RWPE1 (cell line): ENCODE results near the gene ARMC3.
A peak's percentile ranks its signal among the peaks of the same experiment; 100 is the strongest.

Experiments used
- CTCF ChIA-PET: fragments of 350-600 bp; sonication (Branson Sonifier 250); formaldehyde crosslinking; extraction: SDS; loops from one replicate; lab custom pipeline; 2021; lab: Yijun Ruan, JAX
- POLR2A ChIA-PET: fragments of 400-600 bp; formaldehyde crosslinking; extraction: SDS; loops from one replicate; lab custom pipeline; 2020; ENCODE audit warnings: antibody characterized with exemption; ENCODE audit not compliant: low non-redundant PET; lab: Yijun Ruan, JAX
- DNase-seq: peaks from one replicate; pipeline ENCODE4 v3.0.0; 2012; ENCODE audit warnings: low spot score
- H3K27ac ChIP-seq: fragments of 450-650 bp; 2 replicates; pipeline ENCODE4 v1.5.1; 2017
- CTCF ChIP-seq: fragments of 450-650 bp; conservative IDR thresholded peaks from 2 replicates; pipeline ENCODE4 v1.5.1; 2017; ENCODE audit warnings: low read depth, mild to moderate bottlenecking

ARMC3 gene

DNA sequence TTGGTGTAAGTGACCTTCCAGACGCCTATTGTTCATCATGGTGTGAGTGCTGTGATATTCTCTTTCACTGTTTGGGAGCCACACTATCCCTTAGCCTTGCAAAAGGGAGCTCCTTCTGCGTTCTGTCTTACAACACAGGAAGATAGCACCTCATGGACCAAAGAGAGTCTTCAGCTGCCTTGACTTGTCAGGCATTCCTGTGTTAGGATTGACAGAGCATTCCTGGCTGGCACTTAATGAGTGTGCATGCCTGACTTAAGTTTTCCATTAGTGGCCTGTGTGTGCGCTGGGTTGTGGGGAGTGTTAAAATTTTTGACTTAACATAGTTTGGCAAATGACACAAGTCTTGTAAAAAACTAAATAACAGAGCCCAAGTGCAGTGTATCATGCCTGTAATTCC, 145.7 kb downstream of the ARMC3 start:
- DNase-seq = no peak
- ChIA-PET CTCF (interaction anchor here (0.6 kb wide), 1 partner anchor 920 kb away, joined by 4 read pairs; no protein-coding TSS in a partner anchor), POLR2A (no interaction called here)
- peak overlapping the region; percentile 48; the same call in 1 of the 2 replicates for H3K27ac ChIP-seq
- TF ChIP-seq CTCF = no peak

GRCh38 chr10:23075672-23076071, 147.8 kb downstream of the ARMC3 start:
- TF ChIP-seq CTCF = no peak
- ChIA-PET CTCF (no interaction called here), POLR2A (no interaction called here)

DNA sequence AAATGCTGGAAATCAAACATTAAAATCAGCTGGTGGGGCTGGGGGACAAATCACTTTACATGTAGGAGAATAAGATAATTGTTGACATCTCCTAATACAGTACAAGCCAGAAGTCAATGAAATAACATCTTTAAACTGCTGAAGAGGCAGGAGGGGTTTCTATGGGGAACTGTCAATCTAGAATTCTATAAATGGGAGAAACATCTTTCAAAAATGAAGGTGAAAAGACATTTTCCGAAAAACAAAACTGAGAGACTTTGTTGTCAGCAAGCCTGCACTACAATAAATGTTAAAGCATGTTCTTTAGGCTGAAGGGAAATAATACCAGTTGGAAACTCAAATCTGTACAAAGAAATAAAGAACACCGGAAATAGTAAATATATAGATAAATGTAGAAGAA, 150.3 kb downstream of the ARMC3 start:
- H3K27ac ChIP-seq = no peak overlapping the region
- no peak for TF ChIP-seq CTCF
- POLR2A ChIA-PET = no interaction called here
- CTCF ChIA-PET = interaction anchor here (0.7 kb wide), 1 partner anchor 90 kb away, joined by 4 read pairs; no protein-coding TSS in a partner anchor
- DNase-seq = no peak

More at GRCh38 chr10:23075672-23076071, 147.8 kb downstream of the ARMC3 start:
- H3K27ac ChIP-seq = no peak overlapping the region
- no peak for DNase-seq

- TF ChIP-seq CTCF = no peak
- POLR2A ChIA-PET = no interaction called here
- DNase-seq = no peak
- no peak overlapping the region for H3K27ac ChIP-seq
- CTCF ChIA-PET = interaction anchor here (0.7 kb wide), 1 partner anchor 454 kb away, joined by 3 read pairs; no protein-coding TSS in a partner anchor
Measured at GRCh38 chr10:23079700-23080099, 151.8 kb downstream of the ARMC3 start.

DNA sequence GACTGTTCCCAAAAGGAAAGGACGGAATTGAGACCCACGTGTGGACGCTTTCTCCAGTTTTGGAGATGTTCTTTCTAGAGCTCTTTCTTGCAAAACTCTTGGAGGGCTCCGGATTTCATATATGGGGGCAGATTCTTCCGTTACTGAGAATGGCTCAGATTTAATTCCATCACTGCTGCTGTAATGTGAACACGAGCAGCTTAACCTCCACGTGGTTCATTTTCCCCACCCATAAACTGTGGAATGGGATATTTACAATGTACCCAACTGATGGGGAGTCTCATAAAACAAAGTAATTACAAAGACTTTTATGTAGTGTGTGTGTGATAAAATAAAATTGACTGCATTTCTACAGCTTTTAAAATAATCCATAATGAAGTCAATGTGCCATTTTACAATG, 152.4 kb downstream of the ARMC3 start:
- TF ChIP-seq CTCF = no peak
- POLR2A ChIA-PET = no interaction called here

DNA sequence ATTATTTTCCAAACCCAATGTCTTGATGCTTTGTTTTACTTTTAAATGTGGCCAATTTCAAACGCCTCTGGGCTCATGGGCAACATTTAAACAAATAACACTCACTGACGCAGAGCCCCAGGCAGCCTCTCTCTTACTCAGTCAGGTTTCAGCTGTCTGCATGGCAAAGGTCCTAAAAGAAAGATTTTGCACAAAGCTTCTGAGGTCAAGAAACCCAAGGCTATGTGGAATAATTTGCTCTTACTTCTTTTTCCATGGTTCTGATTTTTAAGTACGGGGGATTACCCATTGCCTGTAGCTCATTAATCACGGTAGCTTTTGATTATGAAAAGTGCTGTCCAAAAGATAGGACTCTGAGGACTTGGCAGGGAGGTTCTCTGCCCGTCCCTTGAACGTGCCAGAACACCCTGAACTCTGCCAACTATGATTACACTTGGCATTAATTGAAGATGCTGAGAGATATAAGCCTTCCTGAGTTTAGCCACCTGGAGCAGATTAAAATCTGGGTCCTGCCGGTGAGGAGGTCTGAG, 153.4 kb downstream of the ARMC3 start:
- H3K27ac ChIP-seq = no peak overlapping the region
- POLR2A ChIA-PET = no interaction called here
- no peak for DNase-seq
- TF ChIP-seq CTCF = no peak
- CTCF ChIA-PET = interaction anchor here (1.2 kb wide), 1 partner anchor 93 kb away, joined by 4 read pairs; no protein-coding TSS in a partner anchor

More for the DNA sequence above, 152.4 kb downstream of the ARMC3 start:
- CTCF ChIA-PET = interaction anchor here (0.5 kb wide), 1 partner anchor 1845 kb away, joined by 5 read pairs; no protein-coding TSS in a partner anchor
- no peak for DNase-seq
- no peak overlapping the region for H3K27ac ChIP-seq
